Measurements from ENCODE around the gene MTG1.

MTG1 gene

GRCh38 chr10:133458710-133459453 lies 64.9 kb downstream of the MTG1 start:
- DNase-seq (ENCODE audit: low read depth) = no peak
- TF ChIP-seq, protein P1, sequence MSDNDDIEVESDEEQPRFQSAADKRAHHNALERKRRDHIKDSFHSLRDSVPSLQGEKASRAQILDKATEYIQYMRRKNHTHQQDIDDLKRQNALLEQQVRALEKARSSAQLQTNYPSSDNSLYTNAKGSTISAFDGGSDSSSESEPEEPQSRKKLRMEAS (IDR thresholded peaks at IDR 0.05; ENCODE audit: low read depth, low read length) = no peak
- no peak for TF ChIP-seq CTCF (IDR thresholded peaks at IDR 0.05; ENCODE audit: low read depth, low read length)
- no peak for TF ChIP-seq MYC (IDR thresholded peaks at IDR 0.05; ENCODE audit: low read depth, low read length)
- TF ChIP-seq POLR2A (IDR thresholded peaks at IDR 0.05; ENCODE audit: extremely low read depth, insufficient read length) = no peak
- no peak overlapping the region for H3K4me3 ChIP-seq (ENCODE audit: low read depth, low read length)

DNA sequence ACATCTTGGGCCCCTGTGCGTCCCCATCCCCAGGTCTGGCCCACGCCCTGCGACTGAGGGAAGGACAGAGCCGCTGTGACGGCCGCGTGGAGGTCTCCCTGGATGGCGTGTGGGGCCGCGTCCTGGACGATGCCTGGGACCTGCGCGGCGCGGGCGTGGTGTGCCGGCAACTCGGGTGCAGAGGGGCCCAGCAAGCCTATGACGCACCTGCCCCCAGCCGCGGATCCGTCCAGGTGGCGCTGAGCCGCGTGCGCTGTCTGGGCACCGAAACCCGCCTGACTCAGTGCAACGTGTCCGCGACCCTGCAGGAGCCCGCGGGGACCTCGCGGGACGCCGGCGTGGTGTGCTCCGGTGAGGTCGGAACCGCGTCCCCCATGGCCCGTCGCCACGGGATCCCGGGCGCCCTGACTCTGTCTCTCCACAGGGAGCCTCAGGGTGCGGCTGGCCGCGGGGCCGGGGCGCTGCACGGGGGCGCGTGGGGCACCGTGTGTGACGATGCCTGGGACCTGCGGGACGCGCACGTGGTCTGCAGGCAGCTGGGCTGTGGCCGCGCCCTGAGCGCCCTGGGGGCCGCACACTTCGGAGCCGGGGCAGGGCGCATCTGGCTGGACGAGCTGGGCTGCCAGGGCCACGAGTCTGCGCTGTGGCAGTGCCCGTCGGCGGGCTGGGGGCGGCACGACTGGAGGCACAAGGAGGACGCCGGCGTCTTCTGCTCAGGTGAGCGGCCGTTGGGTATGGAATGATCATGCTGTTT lies 65.7 kb downstream of the MTG1 start:
- H3K4me3 ChIP-seq (ENCODE audit: low read depth, low read length) = no peak overlapping the region
- TF ChIP-seq CTCF (IDR thresholded peaks at IDR 0.05; ENCODE audit: low read depth, low read length) (no peak), MYC (IDR thresholded peaks at IDR 0.05; ENCODE audit: low read depth, low read length) (no peak), POLR2A (IDR thresholded peaks at IDR 0.05; ENCODE audit: extremely low read depth, insufficient read length) (no peak)
- TF ChIP-seq, protein P1 (IDR thresholded peaks at IDR 0.05; ENCODE audit: low read depth, low read length) = no peak
- DNase-seq (ENCODE audit: low read depth) = no peak

- DNase-seq (ENCODE audit: low read depth) = no peak
- no peak overlapping the region for H3K4me3 ChIP-seq (ENCODE audit: low read depth, low read length)
- TF ChIP-seq MYC (IDR thresholded peaks at IDR 0.05; ENCODE audit: low read depth, low read length) (no peak), CTCF (IDR thresholded peaks at IDR 0.05; ENCODE audit: low read depth, low read length) (no peak), POLR2A (IDR thresholded peaks at IDR 0.05; ENCODE audit: extremely low read depth, insufficient read length) (no peak)
- TF ChIP-seq, protein P1 (IDR thresholded peaks at IDR 0.05; ENCODE audit: low read depth, low read length) = no peak
These were observed 66.3 kb downstream of the MTG1 start for GRCh38 chr10:133460208-133460769.

DNA sequence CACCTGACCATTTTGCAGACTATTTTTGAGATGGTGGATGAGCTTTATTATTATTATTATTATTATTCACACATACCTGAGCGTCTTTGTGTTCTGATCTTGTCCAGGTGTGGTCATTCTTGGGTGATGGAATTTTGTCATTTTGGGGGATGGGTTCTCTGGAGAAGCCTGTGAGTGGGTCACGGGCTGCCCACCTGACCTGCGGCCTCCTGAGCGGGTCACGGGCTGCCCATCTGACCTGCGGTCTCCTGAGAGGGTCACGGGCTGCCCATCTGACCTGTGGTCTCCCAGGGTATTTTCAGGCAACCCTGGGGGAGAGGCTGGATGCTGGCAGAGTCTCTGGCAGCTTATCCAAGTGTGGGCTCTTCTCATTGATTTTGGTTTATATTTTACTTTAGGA lies 67.1 kb downstream of the MTG1 start:
- no peak for DNase-seq (ENCODE audit: low read depth)
- no peak overlapping the region for H3K4me3 ChIP-seq (ENCODE audit: low read depth, low read length)
- no peak for TF ChIP-seq POLR2A (IDR thresholded peaks at IDR 0.05; ENCODE audit: extremely low read depth, insufficient read length)
- TF ChIP-seq MYC (IDR thresholded peaks at IDR 0.05; ENCODE audit: low read depth, low read length) = no peak
- no peak for TF ChIP-seq CTCF (IDR thresholded peaks at IDR 0.05; ENCODE audit: low read depth, low read length)
- TF ChIP-seq, protein P1 (IDR thresholded peaks at IDR 0.05; ENCODE audit: low read depth, low read length) = no peak

DNA sequence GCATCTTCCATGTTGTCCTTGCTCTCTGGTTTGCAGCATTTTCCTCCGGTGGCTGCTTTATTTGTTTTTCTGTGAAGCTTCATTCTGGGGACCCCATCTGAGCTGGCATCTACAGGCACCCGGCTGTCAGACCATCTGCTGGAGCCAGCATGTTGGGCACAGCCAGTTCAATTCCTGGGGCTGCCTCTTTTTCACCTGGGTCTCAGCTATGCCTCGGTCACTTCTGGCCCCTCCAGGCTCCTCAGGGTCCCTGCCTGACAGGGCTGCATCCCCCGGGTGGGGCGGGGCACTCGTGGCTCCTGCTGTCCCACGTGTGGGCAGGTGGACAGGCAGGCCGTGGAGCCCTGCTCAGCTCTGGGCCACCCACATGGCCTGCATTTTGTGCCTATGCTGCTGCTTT lies 67.9 kb downstream of the MTG1 start:
- no peak for DNase-seq (ENCODE audit: low read depth)
- no peak overlapping the region for H3K4me3 ChIP-seq (ENCODE audit: low read depth, low read length)
- TF ChIP-seq POLR2A (IDR thresholded peaks at IDR 0.05; ENCODE audit: extremely low read depth, insufficient read length) = no peak
- no peak for TF ChIP-seq MYC (IDR thresholded peaks at IDR 0.05; ENCODE audit: low read depth, low read length)
- TF ChIP-seq CTCF (IDR thresholded peaks at IDR 0.05; ENCODE audit: low read depth, low read length) = no peak
- TF ChIP-seq, protein P1 (IDR thresholded peaks at IDR 0.05; ENCODE audit: low read depth, low read length) = no peak

Data from NB4 (cell line).